Astrocyte of the cerebellum (primary cell): ENCODE results near the gene GSG1L2.

ENCODE experiments used
- DNase-seq: peaks from one replicate; pipeline ENCODE4 v3.0.0-alpha.2; 2011; ENCODE audit warnings: low read depth
- H3K4me3 ChIP-seq: 2 replicates; pipeline ENCODE4 v1.5.1; 2011; ENCODE audit warnings: mild to moderate bottlenecking, low read depth, low read length, moderate library complexity
- CTCF ChIP-seq: IDR thresholded peaks from 2 replicates; pipeline ENCODE4 v1.5.1; 2012; ENCODE audit warnings: low read length, low read depth, moderate library complexity, mild to moderate bottlenecking; ENCODE audit errors: missing control alignments
- in situ Hi-C: cut with HindIII; loops from 2 replicates; pipeline ENCODE4 v1.10.0; 2017; ENCODE audit warnings: low sequenced_read_pairs

The GSG1L2 gene

GRCh38 chr17:9818760-9819159 lies 3.1 kb downstream of the GSG1L2 start:
- no peak for DNase-seq
- in situ Hi-C loops = no loop called here
- no peak for TF ChIP-seq CTCF
- no peak overlapping the region for H3K4me3 ChIP-seq

DNA sequence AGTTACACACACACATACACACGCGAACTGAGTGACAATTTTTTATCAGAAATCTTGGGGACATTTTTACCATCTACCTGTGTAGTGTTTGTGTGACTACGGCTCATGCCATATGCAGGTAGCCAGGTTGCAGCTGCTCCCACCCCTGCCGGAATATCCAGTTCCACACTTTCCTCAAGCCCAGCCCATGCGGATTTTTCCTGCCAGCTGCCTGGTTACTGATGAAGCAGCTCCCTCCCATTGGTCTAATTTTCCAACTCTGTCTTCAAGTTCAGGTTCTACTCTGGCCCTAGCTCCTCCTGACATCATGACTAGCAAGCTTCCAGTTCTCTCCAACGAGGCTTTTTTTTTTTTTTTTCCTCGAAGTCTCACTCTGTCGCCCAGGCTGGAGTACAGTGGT lies 4.8 kb downstream of the GSG1L2 start:
- peak; percentile 18 for DNase-seq
- in situ Hi-C loops = no loop called here
- no peak overlapping the region for H3K4me3 ChIP-seq
- no peak for TF ChIP-seq CTCF

- no peak for DNase-seq
- in situ Hi-C loops = no loop called here
- no peak for TF ChIP-seq CTCF
- H3K4me3 ChIP-seq = no peak overlapping the region
Observed at GRCh38 chr17:9816472-9816871, 5.4 kb downstream of the GSG1L2 start.

GRCh38 chr17:9814337-9814945 lies 7.4 kb downstream of the GSG1L2 start:
- in situ Hi-C loops = no loop called here
- DNase-seq = no peak
- H3K4me3 ChIP-seq = no peak overlapping the region
- TF ChIP-seq CTCF = no peak

DNA sequence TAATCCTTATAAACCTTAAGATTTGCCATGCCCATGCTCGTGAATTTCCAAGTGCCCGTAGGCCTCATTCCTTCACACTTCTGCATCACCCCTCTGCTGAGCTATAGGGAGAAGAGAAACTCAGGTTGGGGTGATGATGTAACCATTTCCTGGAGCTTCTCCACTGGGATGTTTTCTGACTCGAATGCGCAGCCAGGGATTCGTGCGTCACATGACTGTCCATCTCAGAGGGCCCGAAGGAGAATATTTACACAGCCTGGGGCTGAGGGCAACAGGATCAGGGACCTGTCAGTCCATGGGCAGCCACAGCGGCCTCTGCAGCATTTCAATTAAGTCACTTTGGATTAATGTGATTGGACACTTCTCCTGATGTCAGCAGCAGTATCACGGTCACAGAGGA lies 8.7 kb downstream of the GSG1L2 start:
- TF ChIP-seq CTCF = no peak
- DNase-seq = no peak
- in situ Hi-C loops = no loop called here
- H3K4me3 ChIP-seq = no peak overlapping the region

GRCh38 chr17:9811537-9811936 lies 10.3 kb downstream of the GSG1L2 start:
- DNase-seq = no peak
- TF ChIP-seq CTCF = no peak
- H3K4me3 ChIP-seq = no peak overlapping the region
- in situ Hi-C loops = no loop called here
